A549 treated with ZK216348 at 1 μM for 4 hours (cell line): ENCODE results near the gene SFI1. TPM values are rescaled to one million over a fixed set of nuclear protein-coding genes. Genes with fewer than 3 reads are reported as not detected.

ENCODE experiments used
- total RNA-seq: library from RNA; stranded (reverse); fragments of 200-300 nt; extraction: Qiagen RNA extraction; gene quantifications from 5 replicates; pipeline ENCODE4 v1.2.3, GENCODE V29; 2022; ENCODE audit warnings: low read depth

Gene SFI1
- 7.1 to 15.7 TPM (median 11.7 TPM) in 5 replicates for total RNA-seq

GRCh38 chr22:31496007-31496734 lies at the start of gene SFI1:
Gene SFI1, plus strand, starts transcription at chr22:31496536. Its CDS starts 11,749 bp downstream, at chr22:31508285.

DNA sequence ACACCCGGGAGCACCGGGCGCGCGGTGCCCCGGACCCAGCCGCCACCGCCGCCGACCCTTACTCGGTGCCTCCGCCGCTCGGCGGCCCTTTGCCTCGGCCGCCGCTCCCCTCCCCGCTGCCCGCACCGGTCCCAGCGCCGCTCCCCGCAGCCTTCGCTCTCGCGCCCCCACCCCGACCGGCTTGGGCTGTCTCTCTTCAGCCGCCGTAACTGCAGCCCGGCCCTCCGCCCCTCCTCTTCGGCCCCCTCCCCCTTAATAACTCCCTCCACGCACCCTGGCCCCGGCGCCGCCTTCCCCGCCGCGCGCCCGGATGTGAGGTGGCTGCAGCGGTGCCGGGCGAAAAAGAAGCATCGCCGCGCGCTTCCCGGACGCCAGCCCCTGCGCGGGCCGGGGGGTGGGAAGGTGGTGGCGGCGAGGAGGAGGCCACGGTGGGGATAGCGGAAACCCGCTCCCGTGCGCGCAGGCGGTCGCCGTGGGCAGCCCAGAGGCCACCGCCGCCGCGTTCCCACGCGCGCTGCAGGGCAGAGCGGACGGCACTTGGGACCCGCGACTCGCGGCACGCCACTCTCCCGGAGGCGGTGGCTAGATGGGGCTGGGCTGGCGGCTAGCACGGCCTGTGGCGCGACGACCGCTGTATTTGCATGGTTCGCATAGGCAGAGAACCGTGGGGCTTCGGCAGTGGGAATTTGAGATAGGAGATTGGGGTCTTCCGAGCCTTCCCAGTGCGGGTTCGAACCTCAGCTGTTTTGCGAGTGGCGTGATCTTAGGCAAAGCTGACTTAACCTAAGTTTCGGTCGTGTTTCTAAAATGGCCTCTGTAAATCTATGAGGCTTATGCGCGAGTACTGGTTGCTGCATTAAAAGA lies 6.5 kb upstream of the SFI1 start, which contains the start of gene EIF4ENIF1:
Gene EIF4ENIF1 (minus strand): TSS at position 211 of the 864 bp plus-strand sequence. CDS start 1,124 bp downstream, outside the sequence.

DNA sequence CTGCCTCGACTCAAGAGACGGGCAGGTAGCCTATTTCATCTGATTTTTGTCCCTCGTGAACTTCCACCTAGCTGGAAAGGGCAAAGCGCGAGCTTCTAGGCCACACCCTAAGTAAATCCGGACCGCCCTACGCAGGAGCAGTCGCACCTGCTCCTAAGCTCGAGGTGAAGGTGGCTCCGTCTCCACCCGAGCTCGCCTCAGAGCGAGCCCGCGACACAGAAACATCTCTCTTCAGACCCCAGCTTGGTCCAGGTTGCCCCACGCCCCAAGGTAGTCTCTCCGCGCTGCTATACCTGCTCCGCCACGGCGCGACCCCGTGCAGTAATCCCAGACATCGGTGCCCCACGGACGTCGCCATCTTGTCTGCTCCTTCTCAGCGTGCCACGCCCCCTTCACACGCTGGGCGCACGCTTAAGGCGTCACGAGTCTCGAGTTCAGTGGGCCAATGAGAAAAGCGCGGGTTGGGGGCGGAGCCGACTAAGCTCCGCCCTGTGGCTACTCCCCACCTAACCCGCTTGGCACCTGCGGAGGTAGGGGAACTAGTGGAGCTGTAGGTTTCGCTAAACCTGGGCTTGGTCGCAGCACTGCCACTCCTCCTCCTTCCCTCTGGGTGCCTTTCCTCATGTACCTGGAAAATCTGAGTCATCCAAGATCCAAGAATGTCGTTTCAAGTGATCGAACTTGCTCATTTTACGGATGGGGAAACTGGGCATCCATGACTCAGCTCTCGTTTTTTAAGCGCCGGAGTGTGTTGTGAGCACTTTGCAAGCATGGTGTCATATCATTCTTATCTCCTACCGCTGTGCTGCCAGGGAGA lies 165.7 kb downstream of the SFI1 start, which contains the start of gene PISD:
Gene PISD (minus strand): TSS at position 365 of the 817 bp plus-strand sequence. CDS start 7 bp downstream, at position 358.

Other genes starting within 250 kb of the SFI1 start
- gene PIK3IP1, start 204.0 kb upstream of the SFI1 start, total RNA-seq = 0.58 to 1.1 TPM (median 0.90 TPM) in 5 replicates
- gene PATZ1, start 150.2 kb upstream of the SFI1 start, total RNA-seq = 17.6 to 22.1 TPM (median 21.1 TPM) in 5 replicates
- gene DRG1, start 96.9 kb upstream of the SFI1 start, total RNA-seq = 54.5 to 109 TPM (median 59.4 TPM) in 5 replicates
- gene EIF4ENIF1, start 6.7 kb upstream of the SFI1 start, total RNA-seq = 12.7 to 18.6 TPM (median 15.0 TPM) in 5 replicates
- gene PISD, start 165.7 kb downstream of the SFI1 start, total RNA-seq = 18.9 to 32.1 TPM (median 26.2 TPM) in 5 replicates